WTC11 (cell line): ENCODE results near the gene HDHD2. TPM values are rescaled to one million over a fixed set of nuclear protein-coding genes. Genes with fewer than 3 reads are reported as not detected.

Experiments
- ATAC-seq: fragments of 200-7000 bp; cut with Tn5 transposase; 2 replicates; pipeline ENCODE4 v1.10.0; 2021; ENCODE audit warnings: mild to moderate bottlenecking, moderate library complexity
- CTCF ChIA-PET: fragments of 300-600 bp; sonication (Branson Sonifier 250); formaldehyde crosslinking; loops from one replicate; lab custom pipeline; 2021; ENCODE audit warnings: antibody characterized with exemption; lab: Charles Lee
- POLR2A ChIA-PET: fragments of 350-600 bp; sonication (Branson Sonifier 250); formaldehyde crosslinking; loops from one replicate; lab custom pipeline; 2021; ENCODE audit warnings: antibody characterized with exemption; lab: Charles Lee
- DNase-seq: peaks from one replicate; pipeline ENCODE4 v3.0.0; 2021; ENCODE audit warnings: low spot score
- H3K27ac Mint-ChIP-seq: 2 replicates; pipeline ENCODE4 v1.8.0; 2021; ENCODE audit warnings: mixed read lengths
- H3K27me3 Mint-ChIP-seq: 2 replicates; pipeline ENCODE4 v1.8.0; 2021; ENCODE audit warnings: low read depth, mild to moderate bottlenecking, moderate library complexity, mixed read lengths
- H3K36me3 Mint-ChIP-seq: 2 replicates; pipeline ENCODE4 v1.8.0; 2021; ENCODE audit warnings: mixed read lengths
- H3K4me1 Mint-ChIP-seq: 2 replicates; pipeline ENCODE4 v1.8.0; 2022; ENCODE audit warnings: mixed read lengths
- H3K4me3 Mint-ChIP-seq: 2 replicates; pipeline ENCODE4 v1.8.0; 2021; ENCODE audit warnings: mild to moderate bottlenecking, moderate library complexity, mixed read lengths
- H3K9me3 Mint-ChIP-seq: 2 replicates; pipeline ENCODE4 v1.8.0; 2021; ENCODE audit warnings: mixed read lengths
- GABPB1 ChIP-seq: sonication (generic); formaldehyde crosslinking; IDR thresholded peaks from 2 replicates; pipeline ENCODE4 v1.8.1; 2023; ENCODE audit warnings: mild to moderate bottlenecking, missing genetic modification reagents
- MYBL2 ChIP-seq: sonication (generic); formaldehyde crosslinking; IDR thresholded peaks from 2 replicates; pipeline ENCODE4 v1.8.1; 2023; ENCODE audit warnings: mild to moderate bottlenecking, moderate library complexity, missing genetic modification reagents
- NR1H2 ChIP-seq: sonication (generic); formaldehyde crosslinking; IDR thresholded peaks from 2 replicates; pipeline ENCODE4 v1.9.0; 2021; ENCODE audit warnings: mild to moderate bottlenecking, moderate library complexity, missing genetic modification reagents
- TEAD1 ChIP-seq: sonication (generic); formaldehyde crosslinking; IDR thresholded peaks from 2 replicates; pipeline ENCODE4 v1.8.0; 2022; ENCODE audit warnings: mild to moderate bottlenecking, missing genetic modification reagents
- ZNF138 ChIP-seq: sonication (generic); formaldehyde crosslinking; conservative IDR thresholded peaks from 2 replicates; pipeline ENCODE4 v1.8.1; 2022; ENCODE audit warnings: mild to moderate bottlenecking, moderate library complexity, missing genetic modification reagents
- ZNF232 ChIP-seq: sonication (generic); formaldehyde crosslinking; IDR thresholded peaks from 2 replicates; pipeline ENCODE4 v1.8.0; 2022; ENCODE audit warnings: mild to moderate bottlenecking, missing genetic modification reagents
- ZNF423 ChIP-seq: fragments of 250-450 bp; sonication (Bioruptor Pico); IDR thresholded peaks from 2 replicates; pipeline ENCODE4 v2.1.2; 2022; ENCODE audit warnings: mild to moderate bottlenecking, moderate library complexity
- ZNF671 ChIP-seq: fragments of 250-450 bp; sonication (Bioruptor Pico); IDR thresholded peaks from 2 replicates; pipeline ENCODE4 v1.8.0; 2021; ENCODE audit warnings: mild to moderate bottlenecking
- total RNA-seq: library from RNA; stranded (reverse); gene quantifications from 3 replicates; pipeline ENCODE4 v1.2.3, GENCODE V29; 2021
- TF ChIP-seq, protein P1 (sequence below): fragments of 250-450 bp; sonication (Bioruptor Pico); IDR thresholded peaks from 2 replicates; pipeline ENCODE4 v1.8.0; 2021; ENCODE audit warnings: mild to moderate bottlenecking
- TF ChIP-seq, protein P2 (sequence below): sonication (generic); formaldehyde crosslinking; IDR thresholded peaks from 2 replicates; pipeline ENCODE4 v1.8.0; 2022; ENCODE audit warnings: mild to moderate bottlenecking, missing genetic modification reagents
- TF ChIP-seq, protein P3 (sequence below): sonication (generic); formaldehyde crosslinking; IDR thresholded peaks from 2 replicates; pipeline ENCODE4 v1.8.0; 2023; ENCODE audit warnings: missing genetic modification reagents, mild to moderate bottlenecking, borderline replicate concordance
- TF ChIP-seq, protein P4 (sequence below): sonication (generic); formaldehyde crosslinking; IDR thresholded peaks from 2 replicates; pipeline ENCODE4 v1.8.1; 2022; ENCODE audit warnings: low read depth, missing genetic modification reagents, borderline replicate concordance
- TF ChIP-seq, protein P5 (sequence below): sonication (generic); formaldehyde crosslinking; conservative IDR thresholded peaks from 2 replicates; pipeline ENCODE4 v1.8.1; 2022; ENCODE audit warnings: mild to moderate bottlenecking, missing genetic modification reagents
- TF ChIP-seq, protein P6 (sequence below): fragments of 250-450 bp; sonication (Bioruptor Pico); IDR thresholded peaks from 2 replicates; pipeline ENCODE4 v1.9.0; 2021; ENCODE audit warnings: moderate library complexity, mild to moderate bottlenecking, inconsistent platforms, borderline replicate concordance
- TF ChIP-seq, protein P7 (sequence below): fragments of 200-600 bp; IDR thresholded peaks from 2 replicates; pipeline ENCODE4 v1.8.0; 2022; ENCODE audit warnings: antibody characterized with exemption
- TF ChIP-seq, protein P8 (sequence below): sonication (generic); formaldehyde crosslinking; IDR thresholded peaks from 2 replicates; pipeline ENCODE4 v1.8.0; 2023; ENCODE audit warnings: missing genetic modification reagents
- TF ChIP-seq, protein P9 (sequence below): sonication (generic); formaldehyde crosslinking; IDR thresholded peaks from 2 replicates; pipeline ENCODE4 v1.8.1; 2022; ENCODE audit warnings: mild to moderate bottlenecking, missing genetic modification reagents, moderate library complexity, borderline replicate concordance
- TF ChIP-seq, protein P10 (sequence below): fragments of 250-450 bp; sonication (Bioruptor Pico); IDR thresholded peaks from 2 replicates; pipeline ENCODE4 v1.9.0; 2021; ENCODE audit warnings: mild to moderate bottlenecking, borderline replicate concordance

The HDHD2 gene
- total RNA-seq, 1 experiment from 2014 or later = 42.1 TPM

DNA sequence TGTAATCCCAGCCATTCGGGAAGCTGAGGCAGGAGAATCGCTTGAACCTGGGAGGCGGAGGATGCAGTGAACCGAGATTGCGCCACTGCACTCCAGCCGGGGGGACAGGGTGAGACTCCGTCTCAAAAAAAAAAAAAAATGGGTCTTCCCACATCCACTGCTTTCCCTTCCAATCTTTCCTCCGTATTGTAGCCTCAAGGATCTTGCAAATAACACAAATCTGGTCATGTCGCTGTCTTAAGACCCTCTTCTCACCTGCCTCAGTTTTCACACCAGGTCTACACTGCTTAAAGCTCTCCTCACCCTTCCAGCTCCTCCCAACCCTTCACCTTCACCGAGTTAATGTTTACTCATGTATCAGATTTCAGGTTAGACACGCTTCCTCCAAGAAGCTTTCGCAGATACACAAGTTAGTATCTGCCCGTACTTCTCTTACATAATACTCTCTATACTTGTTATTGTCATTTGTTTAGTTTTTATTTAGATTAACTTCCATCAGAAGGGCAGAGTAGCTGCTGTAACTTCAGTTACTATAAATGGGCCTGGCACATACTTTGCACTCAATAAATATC lies 24.3 kb upstream of the HDHD2 start:
- H3K27me3 Mint-ChIP-seq = peaks cover 3% of the 10 kb centered on the region; the same call in 1 of the 2 replicates
- H3K36me3 Mint-ChIP-seq = no peaks in the 10 kb centered on the region
- no peaks in the 10 kb centered on the region for H3K9me3 Mint-ChIP-seq
- H3K4me1 Mint-ChIP-seq = peaks cover 3% of the 10 kb centered on the region
- no peak overlapping the region for H3K4me3 Mint-ChIP-seq
- ChIA-PET POLR2A (no interaction called here), CTCF (interaction anchor here (0.6 to 0.7 kb wide), 2 partner anchors 73 to 248 kb away, joined by 3 to 7 read pairs; no protein-coding TSS in a partner anchor)
- no peak overlapping the region for H3K27ac Mint-ChIP-seq
- ATAC-seq = no peak
- no peak for DNase-seq
- TF ChIP-seq, protein P1, sequence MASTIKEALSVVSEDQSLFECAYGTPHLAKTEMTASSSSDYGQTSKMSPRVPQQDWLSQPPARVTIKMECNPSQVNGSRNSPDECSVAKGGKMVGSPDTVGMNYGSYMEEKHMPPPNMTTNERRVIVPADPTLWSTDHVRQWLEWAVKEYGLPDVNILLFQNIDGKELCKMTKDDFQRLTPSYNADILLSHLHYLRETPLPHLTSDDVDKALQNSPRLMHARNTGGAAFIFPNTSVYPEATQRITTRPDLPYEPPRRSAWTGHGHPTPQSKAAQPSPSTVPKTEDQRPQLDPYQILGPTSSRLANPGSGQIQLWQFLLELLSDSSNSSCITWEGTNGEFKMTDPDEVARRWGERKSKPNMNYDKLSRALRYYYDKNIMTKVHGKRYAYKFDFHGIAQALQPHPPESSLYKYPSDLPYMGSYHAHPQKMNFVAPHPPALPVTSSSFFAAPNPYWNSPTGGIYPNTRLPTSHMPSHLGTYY (CRISPR knock-in tag) = no peak
- TF ChIP-seq TEAD1 (CRISPR knock-in tag) (no peak), ZNF232 (CRISPR knock-in tag) (no peak), GABPB1 (CRISPR knock-in tag) (no peak), ZNF138 (CRISPR knock-in tag) (no peak), ZNF423 (CRISPR knock-in tag) (no peak), ZNF671 (CRISPR knock-in tag) (no peak), MYBL2 (CRISPR knock-in tag) (no peak), NR1H2 (no peak)
- TF ChIP-seq, protein P2, sequence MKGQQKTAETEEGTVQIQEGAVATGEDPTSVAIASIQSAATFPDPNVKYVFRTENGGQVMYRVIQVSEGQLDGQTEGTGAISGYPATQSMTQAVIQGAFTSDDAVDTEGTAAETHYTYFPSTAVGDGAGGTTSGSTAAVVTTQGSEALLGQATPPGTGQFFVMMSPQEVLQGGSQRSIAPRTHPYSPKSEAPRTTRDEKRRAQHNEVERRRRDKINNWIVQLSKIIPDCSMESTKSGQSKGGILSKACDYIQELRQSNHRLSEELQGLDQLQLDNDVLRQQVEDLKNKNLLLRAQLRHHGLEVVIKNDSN = no peak
- TF ChIP-seq, protein P3, sequence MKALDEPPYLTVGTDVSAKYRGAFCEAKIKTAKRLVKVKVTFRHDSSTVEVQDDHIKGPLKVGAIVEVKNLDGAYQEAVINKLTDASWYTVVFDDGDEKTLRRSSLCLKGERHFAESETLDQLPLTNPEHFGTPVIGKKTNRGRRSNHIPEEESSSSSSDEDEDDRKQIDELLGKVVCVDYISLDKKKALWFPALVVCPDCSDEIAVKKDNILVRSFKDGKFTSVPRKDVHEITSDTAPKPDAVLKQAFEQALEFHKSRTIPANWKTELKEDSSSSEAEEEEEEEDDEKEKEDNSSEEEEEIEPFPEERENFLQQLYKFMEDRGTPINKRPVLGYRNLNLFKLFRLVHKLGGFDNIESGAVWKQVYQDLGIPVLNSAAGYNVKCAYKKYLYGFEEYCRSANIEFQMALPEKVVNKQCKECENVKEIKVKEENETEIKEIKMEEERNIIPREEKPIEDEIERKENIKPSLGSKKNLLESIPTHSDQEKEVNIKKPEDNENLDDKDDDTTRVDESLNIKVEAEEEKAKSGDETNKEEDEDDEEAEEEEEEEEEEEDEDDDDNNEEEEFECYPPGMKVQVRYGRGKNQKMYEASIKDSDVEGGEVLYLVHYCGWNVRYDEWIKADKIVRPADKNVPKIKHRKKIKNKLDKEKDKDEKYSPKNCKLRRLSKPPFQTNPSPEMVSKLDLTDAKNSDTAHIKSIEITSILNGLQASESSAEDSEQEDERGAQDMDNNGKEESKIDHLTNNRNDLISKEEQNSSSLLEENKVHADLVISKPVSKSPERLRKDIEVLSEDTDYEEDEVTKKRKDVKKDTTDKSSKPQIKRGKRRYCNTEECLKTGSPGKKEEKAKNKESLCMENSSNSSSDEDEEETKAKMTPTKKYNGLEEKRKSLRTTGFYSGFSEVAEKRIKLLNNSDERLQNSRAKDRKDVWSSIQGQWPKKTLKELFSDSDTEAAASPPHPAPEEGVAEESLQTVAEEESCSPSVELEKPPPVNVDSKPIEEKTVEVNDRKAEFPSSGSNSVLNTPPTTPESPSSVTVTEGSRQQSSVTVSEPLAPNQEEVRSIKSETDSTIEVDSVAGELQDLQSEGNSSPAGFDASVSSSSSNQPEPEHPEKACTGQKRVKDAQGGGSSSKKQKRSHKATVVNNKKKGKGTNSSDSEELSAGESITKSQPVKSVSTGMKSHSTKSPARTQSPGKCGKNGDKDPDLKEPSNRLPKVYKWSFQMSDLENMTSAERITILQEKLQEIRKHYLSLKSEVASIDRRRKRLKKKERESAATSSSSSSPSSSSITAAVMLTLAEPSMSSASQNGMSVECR = no peak
- TF ChIP-seq, protein P4, sequence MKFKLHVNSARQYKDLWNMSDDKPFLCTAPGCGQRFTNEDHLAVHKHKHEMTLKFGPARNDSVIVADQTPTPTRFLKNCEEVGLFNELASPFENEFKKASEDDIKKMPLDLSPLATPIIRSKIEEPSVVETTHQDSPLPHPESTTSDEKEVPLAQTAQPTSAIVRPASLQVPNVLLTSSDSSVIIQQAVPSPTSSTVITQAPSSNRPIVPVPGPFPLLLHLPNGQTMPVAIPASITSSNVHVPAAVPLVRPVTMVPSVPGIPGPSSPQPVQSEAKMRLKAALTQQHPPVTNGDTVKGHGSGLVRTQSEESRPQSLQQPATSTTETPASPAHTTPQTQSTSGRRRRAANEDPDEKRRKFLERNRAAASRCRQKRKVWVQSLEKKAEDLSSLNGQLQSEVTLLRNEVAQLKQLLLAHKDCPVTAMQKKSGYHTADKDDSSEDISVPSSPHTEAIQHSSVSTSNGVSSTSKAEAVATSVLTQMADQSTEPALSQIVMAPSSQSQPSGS = no peak
- TF ChIP-seq, protein P5, sequence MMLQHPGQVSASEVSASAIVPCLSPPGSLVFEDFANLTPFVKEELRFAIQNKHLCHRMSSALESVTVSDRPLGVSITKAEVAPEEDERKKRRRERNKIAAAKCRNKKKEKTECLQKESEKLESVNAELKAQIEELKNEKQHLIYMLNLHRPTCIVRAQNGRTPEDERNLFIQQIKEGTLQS = no peak
- TF ChIP-seq, protein P6, sequence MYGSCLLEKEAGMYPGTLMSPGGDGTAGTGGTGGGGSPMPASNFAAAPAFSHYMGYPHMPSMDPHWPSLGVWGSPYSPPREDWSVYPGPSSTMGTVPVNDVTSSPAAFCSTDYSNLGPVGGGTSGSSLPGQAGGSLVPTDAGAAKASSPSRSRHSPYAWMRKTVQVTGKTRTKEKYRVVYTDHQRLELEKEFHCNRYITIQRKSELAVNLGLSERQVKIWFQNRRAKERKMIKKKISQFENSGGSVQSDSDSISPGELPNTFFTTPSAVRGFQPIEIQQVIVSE (CRISPR knock-in tag) = no peak
- TF ChIP-seq, protein P7, sequence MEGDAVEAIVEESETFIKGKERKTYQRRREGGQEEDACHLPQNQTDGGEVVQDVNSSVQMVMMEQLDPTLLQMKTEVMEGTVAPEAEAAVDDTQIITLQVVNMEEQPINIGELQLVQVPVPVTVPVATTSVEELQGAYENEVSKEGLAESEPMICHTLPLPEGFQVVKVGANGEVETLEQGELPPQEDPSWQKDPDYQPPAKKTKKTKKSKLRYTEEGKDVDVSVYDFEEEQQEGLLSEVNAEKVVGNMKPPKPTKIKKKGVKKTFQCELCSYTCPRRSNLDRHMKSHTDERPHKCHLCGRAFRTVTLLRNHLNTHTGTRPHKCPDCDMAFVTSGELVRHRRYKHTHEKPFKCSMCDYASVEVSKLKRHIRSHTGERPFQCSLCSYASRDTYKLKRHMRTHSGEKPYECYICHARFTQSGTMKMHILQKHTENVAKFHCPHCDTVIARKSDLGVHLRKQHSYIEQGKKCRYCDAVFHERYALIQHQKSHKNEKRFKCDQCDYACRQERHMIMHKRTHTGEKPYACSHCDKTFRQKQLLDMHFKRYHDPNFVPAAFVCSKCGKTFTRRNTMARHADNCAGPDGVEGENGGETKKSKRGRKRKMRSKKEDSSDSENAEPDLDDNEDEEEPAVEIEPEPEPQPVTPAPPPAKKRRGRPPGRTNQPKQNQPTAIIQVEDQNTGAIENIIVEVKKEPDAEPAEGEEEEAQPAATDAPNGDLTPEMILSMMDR = no peak
- TF ChIP-seq, protein P8, sequence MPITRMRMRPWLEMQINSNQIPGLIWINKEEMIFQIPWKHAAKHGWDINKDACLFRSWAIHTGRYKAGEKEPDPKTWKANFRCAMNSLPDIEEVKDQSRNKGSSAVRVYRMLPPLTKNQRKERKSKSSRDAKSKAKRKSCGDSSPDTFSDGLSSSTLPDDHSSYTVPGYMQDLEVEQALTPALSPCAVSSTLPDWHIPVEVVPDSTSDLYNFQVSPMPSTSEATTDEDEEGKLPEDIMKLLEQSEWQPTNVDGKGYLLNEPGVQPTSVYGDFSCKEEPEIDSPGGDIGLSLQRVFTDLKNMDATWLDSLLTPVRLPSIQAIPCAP (CRISPR knock-in tag) = no peak
- TF ChIP-seq, protein P9, sequence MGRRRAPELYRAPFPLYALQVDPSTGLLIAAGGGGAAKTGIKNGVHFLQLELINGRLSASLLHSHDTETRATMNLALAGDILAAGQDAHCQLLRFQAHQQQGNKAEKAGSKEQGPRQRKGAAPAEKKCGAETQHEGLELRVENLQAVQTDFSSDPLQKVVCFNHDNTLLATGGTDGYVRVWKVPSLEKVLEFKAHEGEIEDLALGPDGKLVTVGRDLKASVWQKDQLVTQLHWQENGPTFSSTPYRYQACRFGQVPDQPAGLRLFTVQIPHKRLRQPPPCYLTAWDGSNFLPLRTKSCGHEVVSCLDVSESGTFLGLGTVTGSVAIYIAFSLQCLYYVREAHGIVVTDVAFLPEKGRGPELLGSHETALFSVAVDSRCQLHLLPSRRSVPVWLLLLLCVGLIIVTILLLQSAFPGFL = no peak
- TF ChIP-seq, protein P10, sequence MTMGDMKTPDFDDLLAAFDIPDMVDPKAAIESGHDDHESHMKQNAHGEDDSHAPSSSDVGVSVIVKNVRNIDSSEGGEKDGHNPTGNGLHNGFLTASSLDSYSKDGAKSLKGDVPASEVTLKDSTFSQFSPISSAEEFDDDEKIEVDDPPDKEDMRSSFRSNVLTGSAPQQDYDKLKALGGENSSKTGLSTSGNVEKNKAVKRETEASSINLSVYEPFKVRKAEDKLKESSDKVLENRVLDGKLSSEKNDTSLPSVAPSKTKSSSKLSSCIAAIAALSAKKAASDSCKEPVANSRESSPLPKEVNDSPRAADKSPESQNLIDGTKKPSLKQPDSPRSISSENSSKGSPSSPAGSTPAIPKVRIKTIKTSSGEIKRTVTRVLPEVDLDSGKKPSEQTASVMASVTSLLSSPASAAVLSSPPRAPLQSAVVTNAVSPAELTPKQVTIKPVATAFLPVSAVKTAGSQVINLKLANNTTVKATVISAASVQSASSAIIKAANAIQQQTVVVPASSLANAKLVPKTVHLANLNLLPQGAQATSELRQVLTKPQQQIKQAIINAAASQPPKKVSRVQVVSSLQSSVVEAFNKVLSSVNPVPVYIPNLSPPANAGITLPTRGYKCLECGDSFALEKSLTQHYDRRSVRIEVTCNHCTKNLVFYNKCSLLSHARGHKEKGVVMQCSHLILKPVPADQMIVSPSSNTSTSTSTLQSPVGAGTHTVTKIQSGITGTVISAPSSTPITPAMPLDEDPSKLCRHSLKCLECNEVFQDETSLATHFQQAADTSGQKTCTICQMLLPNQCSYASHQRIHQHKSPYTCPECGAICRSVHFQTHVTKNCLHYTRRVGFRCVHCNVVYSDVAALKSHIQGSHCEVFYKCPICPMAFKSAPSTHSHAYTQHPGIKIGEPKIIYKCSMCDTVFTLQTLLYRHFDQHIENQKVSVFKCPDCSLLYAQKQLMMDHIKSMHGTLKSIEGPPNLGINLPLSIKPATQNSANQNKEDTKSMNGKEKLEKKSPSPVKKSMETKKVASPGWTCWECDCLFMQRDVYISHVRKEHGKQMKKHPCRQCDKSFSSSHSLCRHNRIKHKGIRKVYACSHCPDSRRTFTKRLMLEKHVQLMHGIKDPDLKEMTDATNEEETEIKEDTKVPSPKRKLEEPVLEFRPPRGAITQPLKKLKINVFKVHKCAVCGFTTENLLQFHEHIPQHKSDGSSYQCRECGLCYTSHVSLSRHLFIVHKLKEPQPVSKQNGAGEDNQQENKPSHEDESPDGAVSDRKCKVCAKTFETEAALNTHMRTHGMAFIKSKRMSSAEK (CRISPR knock-in tag) = no peak
